Right renal cortex interstitium (tissue), 3 donors: Measurements from ENCODE around the gene C2orf92. TPM values are rescaled to one million over a fixed set of nuclear protein-coding genes. Genes with fewer than 3 reads are reported as not detected.
A peak's percentile ranks its signal among the peaks of the same experiment; 100 is the strongest.
"Not testable (repeated sequence)": the region's sequence is repeated elsewhere in the genome, so short reads cannot be mapped to it uniquely, and the experiment has no call there.

Experiments used
- DNase-seq, 3 donors: peaks; one replicate each; pipeline ENCODE4 v3.0.0-alpha.2; 2013; ENCODE audit warnings: low read depth in 3 of 3, low spot score in 2 of 3
- polyA plus RNA-seq, 3 donors: library from polyadenylated mRNA; unstranded; fragments of 120-200 nt; gene quantifications; one replicate each; pipeline ENCODE4 v1.2.1, GENCODE V29; 2013; ENCODE audit not compliant: insufficient read length in 3 of 3

Gene C2orf92
- polyA plus RNA-seq, 3 donors = 6.6 to 9.2 (median 6.6) TPM

DNA sequence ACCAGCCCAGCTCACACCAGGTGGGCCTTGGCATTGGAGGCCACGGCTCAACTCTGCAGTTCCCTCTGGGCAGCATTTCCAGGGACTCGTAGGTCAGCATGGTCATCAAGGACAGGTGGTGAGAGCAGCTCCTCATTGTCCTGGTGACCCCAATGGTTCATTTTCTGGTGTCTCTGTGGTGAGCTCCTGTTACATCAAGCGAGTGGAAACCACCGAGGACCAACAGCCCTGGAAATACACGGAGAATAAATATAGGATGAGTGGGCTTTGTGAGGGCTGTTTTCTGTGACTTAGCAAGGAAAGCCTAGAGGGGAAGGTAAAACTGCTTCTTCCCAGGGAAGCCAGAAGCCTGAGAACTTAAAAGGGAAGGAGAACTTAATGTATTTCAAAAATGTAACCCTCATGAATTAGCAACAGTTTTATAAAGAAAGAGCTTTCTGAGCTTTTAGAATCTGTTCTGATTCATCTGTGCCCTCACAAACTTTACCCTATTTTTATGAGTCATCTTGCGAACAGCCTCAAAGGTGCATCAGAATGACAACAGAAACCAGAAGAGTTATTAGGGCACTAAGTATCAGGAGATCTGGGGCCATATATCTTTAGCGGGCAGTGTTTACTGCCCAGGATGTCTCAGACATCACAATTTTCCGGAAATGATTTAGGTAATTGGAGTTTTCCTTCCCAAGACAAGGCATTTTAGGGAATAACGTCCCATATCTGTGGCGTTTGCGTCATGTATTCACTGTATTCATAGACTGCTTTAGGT, 18.7 kb downstream of the C2orf92 start:
- DNase-seq = no peak

DNA sequence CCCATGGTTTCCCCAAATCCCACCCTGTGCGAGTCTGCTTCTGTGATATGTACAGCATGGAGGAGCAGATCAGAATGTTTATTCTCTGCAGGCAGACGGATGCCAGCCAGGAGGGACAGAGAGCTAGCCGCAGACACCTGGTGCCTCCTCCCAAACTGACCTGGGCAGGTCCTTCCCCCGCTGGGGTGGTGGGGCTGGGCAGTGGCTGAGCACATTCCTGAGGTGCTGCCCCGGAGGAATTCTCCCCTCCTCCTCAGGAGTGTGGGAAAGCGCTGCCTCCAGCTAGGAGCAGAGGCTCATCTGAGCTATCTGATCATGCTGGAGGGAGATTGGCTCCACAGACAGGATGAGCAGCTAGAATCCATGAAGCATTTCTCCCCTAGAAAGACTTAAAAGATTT, 21.7 kb downstream of the C2orf92 start:
- no peak for DNase-seq

DNA sequence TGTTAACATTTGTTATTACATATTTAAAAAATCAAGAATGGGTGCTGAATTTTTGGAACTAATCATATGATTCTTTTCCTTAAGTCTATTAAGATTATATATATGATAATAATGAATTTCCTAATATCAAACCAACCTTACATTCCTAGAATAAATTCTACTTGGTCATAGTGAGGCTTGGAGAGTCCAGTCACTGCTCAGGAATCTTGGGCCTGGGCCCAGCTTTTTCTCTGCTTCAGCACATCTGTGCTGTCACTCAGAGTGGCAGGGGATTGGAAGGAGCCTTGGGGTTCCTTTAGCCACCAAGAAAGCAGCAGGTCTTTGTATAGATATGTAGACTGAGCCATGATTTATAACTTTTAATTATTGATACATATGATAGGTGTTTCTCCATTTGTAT, 24.0 kb downstream of the C2orf92 start:
- DNase-seq = no peak

DNA sequence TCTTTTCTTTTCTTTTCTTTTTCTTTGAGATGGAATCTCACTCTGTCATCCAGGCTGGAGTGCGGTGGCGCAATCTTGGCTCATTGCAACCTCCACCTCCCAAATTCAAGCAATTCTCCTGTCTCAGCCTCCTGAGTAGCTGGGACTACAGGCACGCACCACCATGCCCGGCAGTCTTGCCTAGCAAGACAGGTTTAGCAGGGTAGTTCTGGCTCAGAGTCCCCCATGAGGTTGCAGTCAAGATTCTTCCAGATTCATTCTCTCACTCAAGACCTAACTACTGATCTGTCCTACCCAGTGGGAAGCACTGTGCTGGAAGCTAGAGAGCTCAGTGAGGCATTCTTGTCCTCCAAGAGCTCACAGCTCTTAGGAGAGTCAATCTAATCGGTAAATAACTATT, 26.2 kb downstream of the C2orf92 start:
- DNase-seq = no peak

DNA sequence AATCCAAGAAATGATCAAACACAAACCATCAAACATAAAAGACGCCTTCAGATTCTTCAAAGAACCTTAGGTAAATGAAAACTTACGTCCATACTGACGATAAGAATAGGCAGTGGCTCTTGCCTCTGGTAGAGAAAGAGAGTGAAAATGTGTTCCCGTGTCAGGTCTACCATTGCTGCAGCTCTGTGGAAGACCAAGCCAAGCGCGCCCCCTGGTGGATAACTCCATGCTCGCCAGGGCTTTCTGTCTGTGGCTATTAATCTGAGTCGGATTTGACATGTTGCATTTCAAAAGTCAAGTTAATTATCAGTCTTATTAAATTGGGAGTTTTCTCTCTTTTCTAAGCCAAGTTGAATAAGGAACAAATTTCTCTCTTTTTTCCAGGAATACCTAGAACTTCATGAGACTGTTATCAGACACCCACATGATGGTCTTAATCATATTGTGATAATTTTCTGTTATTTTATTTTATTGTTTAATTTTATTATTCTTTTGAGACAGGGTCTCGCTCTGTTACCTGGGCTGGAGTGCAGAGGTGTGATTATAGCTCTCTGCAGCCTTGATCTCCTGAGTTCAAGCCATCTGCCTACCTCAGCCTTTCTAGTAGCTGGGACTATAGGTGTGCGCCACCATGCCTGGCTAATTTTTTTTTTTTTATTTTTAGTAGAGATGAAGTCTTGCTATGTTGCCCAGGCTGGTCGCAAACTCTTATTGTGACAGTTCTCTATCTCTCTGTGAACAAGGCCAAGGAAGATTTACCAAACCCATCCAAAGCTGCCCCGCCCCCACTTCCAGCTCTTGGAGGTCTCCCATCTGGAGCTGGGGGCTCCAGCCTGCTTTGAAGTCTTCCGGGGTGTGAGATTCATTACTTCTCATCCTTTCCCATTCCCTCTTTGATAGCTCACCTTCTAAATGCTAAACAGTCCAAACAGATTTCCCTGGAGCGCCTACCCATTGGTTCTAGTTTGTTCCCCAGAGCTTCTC, 28.0 kb downstream of the C2orf92 start:
- peak; percentile 60 to 71 (median 67) for DNase-seq

DNA sequence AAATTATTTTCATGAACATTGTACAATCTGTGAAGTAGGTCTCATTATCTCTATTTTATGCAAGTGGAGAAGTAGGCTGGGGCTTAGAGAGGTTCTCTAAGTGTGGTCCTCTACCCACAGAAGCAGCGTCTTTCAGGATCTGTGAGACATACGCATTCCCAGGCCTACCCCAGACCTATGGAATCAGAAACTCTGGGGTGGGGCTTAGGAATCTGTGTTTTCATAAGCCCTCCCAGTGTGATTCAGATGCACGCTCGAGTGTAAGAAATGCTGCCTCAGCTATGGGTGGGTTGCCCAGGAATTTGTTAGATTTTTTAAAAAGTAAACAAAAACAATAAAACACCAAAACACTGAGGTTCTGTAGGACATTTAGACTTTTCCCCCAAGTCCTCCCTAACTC, 29.0 kb downstream of the C2orf92 start:
- no peak for DNase-seq

DNA sequence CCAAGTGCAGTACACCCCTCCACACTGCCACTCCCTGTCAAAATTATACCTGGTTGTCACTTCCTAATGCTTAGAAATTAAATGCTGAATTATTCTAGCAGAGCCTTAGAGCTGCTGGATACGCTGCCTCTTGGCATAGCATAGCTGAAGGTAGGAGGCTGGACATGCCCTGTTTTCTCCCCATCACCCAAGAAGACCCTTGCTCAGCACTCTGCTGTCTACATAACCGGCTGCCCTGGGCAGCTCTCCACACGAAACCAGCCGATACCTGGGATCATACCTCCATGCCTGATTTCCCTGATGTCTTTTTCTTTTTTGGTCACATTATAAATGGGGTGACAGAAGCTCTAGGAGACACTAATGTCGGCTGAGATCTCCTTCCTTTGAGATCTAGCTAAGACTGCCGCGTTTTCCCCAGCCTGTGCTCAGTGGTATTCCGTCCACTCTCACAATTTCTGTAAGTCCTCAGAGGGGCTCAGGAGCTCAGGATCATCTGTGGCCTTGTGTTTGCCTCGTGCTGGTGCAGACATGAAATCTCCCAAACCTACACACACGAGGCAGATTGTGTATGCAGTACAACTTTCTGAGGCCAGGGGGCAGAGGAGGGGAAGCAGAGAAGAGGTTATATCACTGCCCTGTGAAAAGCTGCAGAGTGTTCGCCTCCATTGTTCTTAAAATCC, 30.4 kb downstream of the C2orf92 start:
- DNase-seq = peak in 2 of 3 donors; percentile 41

DNA sequence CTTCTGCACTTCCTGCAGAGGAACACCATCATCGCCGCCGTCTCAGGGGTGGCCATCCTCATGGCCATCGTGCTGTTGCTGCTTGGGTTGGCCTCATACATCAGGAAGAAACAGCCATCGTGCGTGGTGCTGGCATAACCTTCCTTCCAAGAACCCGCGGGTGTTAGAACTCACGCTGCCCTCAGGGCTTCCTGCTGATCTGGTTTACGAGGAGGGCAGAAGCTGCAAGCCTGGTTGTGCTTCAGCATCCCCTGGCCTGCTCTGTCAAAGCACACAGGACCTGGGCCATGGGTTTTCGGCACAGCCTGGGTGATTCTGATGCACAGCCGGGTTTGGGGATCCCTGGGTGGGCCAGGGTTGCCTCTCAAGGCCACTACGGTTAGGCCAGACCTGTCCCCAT, 31.7 kb downstream of the C2orf92 start:
- no peak for DNase-seq

DNA sequence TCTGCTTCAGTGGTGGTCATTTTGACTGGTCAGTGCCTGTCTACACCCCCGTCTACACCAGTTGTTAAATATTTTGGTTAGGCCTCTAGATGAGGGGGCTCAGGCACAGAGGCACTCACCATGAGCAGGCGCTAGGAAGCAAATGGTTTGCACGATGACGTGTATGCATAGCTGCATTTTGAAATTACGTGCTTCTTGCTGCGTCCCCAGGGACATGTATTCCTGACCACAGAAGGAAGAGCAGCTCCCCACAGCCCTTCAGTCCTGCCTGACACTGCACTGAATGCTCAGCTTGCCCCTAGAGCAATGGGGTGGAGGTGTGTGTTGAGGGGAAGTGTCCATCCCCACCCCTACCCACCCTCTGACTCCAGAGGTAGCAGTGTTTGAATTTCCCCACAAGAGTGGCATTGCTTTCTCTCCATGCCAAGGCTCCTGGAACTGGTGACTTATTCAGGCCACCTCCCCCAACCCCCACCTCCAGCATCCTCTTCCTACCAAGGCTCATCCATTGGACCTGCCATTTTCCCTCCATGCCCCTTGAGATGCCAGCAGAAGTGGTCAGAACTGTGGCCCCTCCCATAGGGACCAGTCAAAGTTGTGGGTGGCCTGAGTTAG, 32.4 kb downstream of the C2orf92 start:
- DNase-seq = no peak

DNA sequence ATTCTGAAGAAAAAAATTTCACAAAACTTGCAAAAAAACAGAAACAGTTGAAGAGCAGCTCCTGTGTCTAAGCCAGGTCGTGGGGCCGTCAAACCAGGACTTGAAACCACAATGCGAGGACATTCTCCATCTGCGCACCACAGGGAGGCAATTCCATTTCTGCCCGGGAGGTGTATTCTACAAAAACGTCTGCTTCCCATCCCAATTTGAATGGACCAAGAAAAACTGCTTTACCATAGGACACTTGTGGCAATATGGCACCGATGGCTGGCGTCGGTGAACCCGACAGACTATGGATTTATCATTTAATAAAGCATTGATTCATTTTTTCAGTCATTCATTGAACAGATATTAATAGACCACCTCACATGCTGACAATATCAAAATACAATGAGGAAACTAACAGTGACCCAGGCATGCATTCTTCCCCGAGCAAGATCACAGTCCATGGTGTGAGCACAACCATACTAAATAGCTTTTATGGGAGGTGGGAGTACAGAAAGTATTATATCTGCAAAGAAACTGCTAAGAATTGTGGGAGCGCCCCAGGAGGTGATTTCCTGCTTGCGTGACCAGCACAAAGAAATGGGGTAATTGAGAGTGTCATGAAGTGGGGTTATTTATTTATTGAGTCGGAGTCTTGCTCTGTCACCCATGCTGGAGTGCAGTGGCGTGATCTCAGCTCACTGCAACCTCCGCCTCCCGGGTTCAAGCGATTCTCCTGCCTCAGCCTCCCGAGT, 33.4 kb downstream of the C2orf92 start:
- no peak for DNase-seq

DNA sequence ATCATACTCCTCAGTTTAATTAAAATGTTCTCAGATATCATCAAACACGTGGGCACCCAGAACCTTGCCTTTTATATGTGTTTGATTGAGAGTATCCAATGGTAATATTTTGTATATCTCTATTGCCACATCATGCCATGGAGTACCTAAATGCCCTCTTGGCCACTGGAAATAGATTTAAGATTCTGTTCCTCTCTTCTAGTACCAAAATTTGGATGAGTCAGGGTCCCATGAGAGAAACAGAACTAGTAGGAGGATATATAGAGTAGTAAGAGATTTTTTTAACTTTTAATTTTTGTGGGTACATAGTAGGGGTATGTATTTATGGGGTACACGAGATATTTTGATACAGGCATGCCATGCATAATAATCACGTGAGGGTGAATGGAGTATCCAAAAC, 34.2 kb downstream of the C2orf92 start:
- no peak for DNase-seq

DNA sequence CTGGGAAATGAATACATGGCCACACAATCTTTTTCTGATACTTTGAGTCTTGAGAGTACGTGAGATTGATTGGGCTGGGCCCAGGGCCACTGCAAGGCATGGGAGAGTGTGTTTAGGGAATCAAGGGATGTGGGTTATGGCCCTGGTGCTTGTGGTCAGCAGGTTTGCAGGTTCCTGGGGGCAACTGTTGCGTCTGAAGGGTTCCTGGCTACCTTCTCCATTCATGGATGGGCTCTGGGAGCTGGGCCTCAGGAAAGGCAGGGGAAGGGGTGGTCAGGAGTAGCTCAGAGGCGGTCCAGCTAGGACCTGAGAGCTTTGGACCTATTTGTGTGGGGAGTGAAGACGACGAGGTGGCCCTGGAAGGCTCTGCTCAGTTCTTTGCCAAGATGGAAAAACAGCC, 35.5 kb downstream of the C2orf92 start:
- DNase-seq = no peak

DNA sequence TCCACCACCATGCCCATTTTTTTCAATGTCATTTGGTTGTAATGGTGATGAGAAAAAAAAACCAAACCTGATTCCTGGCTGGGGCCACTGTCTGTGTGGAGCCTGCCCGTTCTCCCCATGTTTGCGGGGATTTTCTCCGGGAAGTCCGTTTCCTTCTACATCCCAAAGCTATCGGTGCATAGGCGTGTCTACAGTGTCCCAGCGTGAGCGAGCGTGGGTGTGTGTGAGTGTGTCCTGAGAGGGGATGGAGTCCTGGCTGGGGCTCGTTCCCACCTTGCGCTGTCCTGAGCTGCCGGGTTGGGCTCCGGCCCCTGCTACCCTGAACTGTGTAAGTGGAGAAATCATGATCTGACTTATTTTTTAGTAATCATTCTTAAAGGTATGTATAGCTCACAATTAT, 36.6 kb downstream of the C2orf92 start:
- DNase-seq = no peak

DNA sequence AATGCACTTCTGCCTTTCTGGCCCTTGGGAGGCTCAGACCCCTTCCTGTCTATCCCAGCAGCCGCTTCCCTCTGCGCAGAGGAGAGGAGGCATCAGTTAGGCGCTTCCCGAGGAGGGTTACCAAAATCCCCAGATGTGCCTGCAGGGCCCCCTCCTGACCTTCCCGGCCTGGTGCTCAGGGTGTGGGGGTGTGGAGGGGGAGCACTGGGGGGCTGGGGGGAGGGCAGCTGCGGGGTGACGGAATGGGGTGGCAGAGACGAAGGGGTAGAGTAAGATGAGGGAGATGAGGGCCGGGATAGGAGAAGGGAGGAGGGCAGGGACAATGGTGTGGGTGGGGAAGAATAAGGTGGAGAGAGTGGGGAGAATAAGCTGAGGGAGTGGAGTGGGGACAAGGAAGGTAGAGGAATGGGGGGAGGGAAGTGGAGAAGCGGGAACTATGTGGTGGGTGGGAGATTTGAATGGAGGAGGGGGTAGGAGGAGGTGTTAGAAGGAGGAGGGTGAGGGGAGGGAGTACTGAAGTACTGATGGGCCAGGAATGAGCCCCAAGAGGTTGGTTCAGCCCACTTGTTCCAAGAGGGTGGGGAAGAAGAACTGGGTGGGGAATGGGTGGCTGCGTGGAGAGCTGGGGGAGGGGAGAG, 37.3 kb downstream of the C2orf92 start:
- no peak for DNase-seq

DNA sequence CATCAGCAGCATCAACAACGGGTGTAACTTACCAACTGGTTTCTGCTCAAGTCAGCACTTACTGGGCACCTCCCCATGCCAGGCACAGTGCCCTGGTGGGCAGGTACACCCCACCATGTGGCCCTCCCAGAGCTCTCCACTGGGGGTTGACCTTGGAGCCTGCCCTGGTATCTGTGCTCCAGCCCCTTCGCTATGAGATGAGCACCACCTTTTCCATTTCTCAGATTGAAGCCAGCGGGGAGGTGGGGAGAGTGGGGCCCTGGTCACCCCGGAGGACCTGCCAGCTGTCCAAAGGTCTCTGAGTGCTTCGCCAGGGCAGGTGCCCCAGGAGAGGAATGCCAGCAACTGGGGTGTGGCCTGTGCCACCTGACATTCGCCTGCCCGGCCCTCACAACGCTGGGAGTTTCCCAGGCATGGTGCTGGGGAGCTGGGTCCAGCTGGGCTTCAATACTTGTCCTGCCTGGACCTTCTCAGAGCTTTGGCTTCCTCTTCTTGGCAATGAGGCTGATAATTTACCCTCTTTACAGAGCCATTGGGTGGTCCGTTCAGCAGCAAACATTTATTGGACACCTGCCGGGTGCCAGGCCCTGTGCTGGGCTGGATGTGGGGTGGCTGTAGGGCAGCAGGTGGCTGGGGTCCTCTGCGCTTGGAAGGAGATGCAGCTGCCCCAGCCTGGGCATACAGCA, 38.0 kb downstream of the C2orf92 start:
- no peak for DNase-seq

DNA sequence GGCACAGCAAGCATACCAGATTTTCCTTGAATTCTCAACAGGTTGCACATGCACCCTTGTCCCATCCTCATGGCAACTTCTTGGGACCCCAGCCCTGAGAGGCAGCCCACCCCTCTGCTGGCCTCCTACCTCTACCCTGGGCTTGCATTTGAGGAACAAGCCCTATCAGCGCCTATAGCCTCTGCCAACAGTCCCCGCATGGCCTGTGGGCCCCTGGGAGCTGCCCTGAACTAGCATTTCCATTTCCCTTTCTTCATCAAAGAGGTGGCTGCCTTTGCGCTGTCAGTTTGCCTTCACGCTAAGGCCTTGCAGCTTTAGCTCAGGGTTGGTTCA, 38.5 kb downstream of the C2orf92 start:
- no peak for DNase-seq

DNA sequence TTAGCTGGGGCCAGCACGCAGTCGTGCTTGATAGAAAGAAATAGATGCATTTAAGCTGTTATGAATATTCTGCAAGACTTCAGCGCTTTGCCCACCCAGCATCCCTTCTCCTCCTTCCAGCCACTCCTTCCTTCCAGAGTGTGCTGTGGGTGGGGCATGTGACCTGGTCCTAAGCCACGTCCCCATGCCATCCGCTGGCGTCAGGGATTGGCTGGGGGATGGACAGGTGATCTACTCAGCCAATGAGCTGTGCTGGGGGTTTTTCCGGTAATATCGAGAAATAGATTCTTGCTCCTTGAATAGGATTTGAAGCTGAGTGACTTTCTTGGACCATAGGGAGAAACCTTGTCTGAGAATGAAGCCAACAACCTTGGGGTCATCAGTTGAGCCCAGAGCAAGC, 39.1 kb downstream of the C2orf92 start:
- no peak for DNase-seq

DNA sequence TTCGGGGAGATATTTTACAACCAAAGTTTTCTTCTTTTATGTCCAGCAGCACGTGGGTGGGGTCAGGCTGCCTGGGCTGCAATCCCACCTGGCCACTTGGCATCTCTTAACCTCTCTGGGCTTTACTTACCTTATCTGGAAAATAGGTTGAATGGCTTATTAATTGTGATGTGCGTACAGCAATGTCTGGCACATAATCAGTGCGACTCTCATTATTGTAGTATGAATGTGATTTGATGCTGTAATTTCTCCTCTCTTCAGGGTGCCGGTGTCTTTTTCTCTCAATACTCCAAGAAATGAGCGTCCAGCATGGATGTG, 41.8 kb downstream of the C2orf92 start:
- no peak for DNase-seq

DNA sequence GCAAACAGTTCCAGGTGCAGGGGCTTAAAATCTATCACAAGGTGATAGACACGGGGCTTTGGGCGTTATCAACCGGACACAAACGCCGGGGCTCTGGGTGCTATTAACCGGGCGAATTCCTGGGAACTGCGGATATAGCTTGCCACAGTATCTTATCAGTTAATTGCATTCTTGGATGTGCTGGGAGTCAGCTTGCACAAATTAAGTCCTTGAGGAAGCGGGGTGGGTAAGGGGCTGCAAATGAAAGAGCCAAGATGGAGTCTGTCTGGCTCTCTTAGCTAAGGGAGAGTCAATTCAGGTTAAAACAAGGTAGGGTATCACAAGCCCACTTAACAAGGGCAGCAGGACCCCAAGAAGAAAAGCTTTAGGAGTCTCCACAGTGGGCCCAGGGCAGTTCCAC, 42.7 kb downstream of the C2orf92 start:
- not testable (repeated sequence) for DNase-seq
